Activated CD8-positive, alpha-beta memory T cell treated with anti-CD3 and anti-CD28 coated beads for 36 hours (primary cell): Measurements from ENCODE around the gene ZNF521. TPM values are rescaled to one million over a fixed set of nuclear protein-coding genes. Genes with fewer than 3 reads are reported as not detected.

Experiments
- CTCF ChIA-PET: fragments of 350-600 bp; sonication (Branson Sonifier 250); formaldehyde crosslinking; loops from one replicate; lab custom pipeline; 2021; ENCODE audit warnings: antibody characterized with exemption; lab: Charles Lee
- POLR2A ChIA-PET: fragments of 350-600 bp; sonication (Branson Sonifier 250); formaldehyde crosslinking; loops from one replicate; lab custom pipeline; 2021; ENCODE audit warnings: antibody characterized with exemption; lab: Charles Lee
- total RNA-seq, 2 experiments: library from RNA; stranded (reverse); gene quantifications; one replicate each; pipeline ENCODE4 v1.2.3, GENCODE V29; 2021

ZNF521 gene
- total RNA-seq, 2 experiments from 2014 or later, result not detected

- ChIA-PET CTCF (no interaction called here), POLR2A (no interaction called here)
These were observed 206.0 kb downstream of the ZNF521 start for GRCh38 chr18:25145731-25146511.

GRCh38 chr18:25144820-25145219 lies 207.1 kb downstream of the ZNF521 start:
- ChIA-PET CTCF (no interaction called here), POLR2A (no interaction called here)

DNA sequence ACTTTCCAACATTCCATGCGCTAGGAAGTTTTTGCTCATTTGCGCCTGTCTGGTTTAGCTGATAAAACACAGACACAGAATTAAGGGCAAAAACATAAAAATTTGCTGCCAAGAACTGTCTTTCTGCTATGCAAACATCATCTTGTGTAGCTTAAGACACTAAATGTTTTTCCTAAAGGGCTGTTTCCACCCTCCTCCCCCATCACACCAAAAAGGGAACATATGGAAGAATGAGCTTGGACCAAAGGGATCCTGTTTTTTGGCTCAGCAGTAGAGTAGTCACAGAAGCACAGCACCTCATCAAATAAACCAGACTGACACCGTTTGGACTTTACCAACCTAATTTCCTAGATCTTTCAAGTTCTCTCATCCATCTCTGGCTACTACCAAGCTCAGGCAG lies 210.1 kb downstream of the ZNF521 start:
- ChIA-PET POLR2A (no interaction called here), CTCF (no interaction called here)

- ChIA-PET CTCF (no interaction called here), POLR2A (no interaction called here)
These were observed 210.6 kb downstream of the ZNF521 start for GRCh38 chr18:25141399-25141798.

GRCh38 chr18:25140962-25141308 lies 211.0 kb downstream of the ZNF521 start:
- CTCF ChIA-PET, result no interaction called here

GRCh38 chr18:25140124-25140961 lies 211.6 kb downstream of the ZNF521 start:
- ChIA-PET POLR2A (no interaction called here), CTCF (no interaction called here)

More at GRCh38 chr18:25140962-25141308, 211.0 kb downstream of the ZNF521 start:
- POLR2A ChIA-PET, result no interaction called here

DNA sequence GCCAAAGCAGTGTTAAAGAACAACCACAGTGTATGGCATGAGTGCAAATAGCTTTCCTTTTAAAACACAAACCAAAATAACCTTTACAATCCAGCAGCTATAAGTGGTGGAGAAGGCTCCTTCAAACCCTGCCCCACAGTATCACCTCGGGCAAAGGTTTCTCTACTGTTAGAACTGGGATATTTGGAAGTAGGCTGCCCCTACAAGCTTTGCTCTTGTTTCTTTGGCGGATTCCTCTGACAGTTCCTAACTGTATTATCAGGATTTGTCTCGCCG lies 214.8 kb downstream of the ZNF521 start:
- POLR2A ChIA-PET, result no interaction called here
- CTCF ChIA-PET, result no interaction called here

- ChIA-PET POLR2A (no interaction called here), CTCF (no interaction called here)
These were observed 215.4 kb downstream of the ZNF521 start for GRCh38 chr18:25136416-25137196.

- ChIA-PET CTCF (no interaction called here), POLR2A (no interaction called here)
These were observed 217.1 kb downstream of the ZNF521 start for GRCh38 chr18:25134861-25135260.

DNA sequence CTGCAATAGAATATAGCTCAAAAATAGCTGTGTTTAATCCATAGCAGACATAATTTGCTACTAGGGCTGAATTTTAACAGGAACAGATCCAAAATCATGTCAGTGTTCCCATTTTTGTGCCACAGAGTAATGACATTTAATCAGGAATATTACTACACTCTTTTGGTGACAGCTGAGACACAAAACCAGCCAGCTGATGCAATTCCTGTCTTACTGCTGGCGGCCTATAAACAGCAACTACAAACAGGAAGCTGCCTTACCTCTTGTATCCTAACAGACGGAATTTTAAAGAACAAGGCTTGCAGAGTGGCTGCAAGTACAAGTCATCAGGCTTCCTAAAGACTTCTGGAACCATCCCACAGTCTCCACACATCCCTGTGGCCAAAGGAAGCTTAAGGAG lies 218.1 kb downstream of the ZNF521 start:
- POLR2A ChIA-PET, result no interaction called here
- CTCF ChIA-PET, result no interaction called here

- ChIA-PET POLR2A (no interaction called here), CTCF (no interaction called here)
These were observed 219.0 kb downstream of the ZNF521 start for GRCh38 chr18:25132786-25133496.

- ChIA-PET CTCF (no interaction called here), POLR2A (no interaction called here)
These were observed 225.2 kb downstream of the ZNF521 start for GRCh38 chr18:25126751-25127150.

DNA sequence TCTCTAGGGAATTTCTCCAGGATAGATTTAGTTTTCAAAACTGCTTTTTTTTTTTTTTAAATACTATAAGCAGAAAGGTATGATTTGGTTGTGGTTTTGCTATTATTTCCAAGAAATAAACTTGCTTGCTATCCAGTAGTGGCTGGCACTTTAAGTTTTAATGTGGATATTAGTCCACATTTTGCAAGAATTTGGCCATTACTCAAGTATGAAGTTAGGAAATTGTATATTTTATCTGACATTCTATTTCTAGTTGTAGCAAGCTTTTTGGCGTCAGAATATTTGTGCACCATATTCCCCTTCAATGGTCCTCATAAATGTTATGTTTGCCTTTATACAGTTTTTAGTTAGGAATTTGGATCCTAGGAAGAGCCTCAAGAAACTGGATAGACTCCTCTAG lies 226.3 kb downstream of the ZNF521 start:
- POLR2A ChIA-PET, result no interaction called here
- CTCF ChIA-PET, result no interaction called here

DNA sequence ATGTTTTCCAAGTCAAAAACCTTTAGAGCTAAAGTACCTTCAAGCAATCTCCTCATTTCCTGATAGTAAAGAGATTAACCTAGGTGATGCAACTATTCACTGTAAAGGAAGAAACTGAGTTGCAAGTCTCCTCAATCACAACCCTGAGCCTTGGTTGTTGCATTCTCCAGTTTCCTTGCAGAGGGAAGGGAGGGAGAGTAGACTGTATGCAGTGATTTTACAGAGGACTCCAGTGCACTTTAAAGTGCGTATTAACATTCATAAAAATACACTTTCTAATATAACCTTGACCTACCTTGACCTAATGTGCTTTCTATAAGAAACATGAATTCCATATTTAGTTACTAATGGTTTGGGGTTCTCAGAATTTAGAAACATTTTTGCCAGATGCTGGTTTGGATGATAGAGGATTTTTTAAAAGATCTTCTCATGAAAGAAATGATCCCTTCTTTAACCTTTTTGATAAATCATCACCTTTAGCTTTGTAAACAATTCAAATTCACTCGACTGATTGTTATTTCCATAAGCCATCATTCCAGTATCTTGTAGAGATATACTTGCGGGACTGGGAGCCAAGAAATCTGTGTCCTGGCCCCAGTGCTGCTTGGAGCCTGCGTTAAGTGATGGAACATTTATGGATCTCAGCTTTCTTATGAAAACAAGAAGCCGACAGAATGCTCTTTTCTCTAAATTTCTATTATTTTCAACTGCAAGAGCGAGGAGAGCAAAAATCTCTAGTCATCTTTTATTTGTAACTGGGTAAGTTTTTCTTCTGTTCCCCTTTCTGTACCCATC lies 228.3 kb downstream of the ZNF521 start:
- POLR2A ChIA-PET, result no interaction called here
- CTCF ChIA-PET, result no interaction called here

DNA sequence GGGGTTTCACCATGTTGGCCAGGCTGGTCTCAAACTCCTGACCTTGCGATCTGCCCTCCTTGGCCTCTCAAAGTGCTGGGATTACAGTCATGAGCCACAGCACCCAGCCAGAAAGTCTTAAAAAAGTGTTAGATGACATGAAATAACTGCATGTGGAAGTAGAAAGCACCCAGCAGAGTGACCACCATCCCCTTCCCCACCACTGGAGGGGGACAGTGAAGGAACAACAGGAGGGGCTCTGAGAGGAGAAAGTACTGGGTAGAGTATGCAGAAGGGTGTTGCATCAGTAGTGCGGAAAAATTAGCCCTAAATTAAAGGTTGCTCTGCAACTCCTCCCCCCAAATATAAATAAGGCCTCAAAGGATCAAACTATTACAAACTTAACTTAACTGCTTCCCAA lies 230.5 kb downstream of the ZNF521 start:
- CTCF ChIA-PET, result no interaction called here
- POLR2A ChIA-PET, result no interaction called here

- CTCF ChIA-PET, result no interaction called here
- POLR2A ChIA-PET, result no interaction called here
These were observed 238.4 kb downstream of the ZNF521 start for GRCh38 chr18:25113566-25113965.

DNA sequence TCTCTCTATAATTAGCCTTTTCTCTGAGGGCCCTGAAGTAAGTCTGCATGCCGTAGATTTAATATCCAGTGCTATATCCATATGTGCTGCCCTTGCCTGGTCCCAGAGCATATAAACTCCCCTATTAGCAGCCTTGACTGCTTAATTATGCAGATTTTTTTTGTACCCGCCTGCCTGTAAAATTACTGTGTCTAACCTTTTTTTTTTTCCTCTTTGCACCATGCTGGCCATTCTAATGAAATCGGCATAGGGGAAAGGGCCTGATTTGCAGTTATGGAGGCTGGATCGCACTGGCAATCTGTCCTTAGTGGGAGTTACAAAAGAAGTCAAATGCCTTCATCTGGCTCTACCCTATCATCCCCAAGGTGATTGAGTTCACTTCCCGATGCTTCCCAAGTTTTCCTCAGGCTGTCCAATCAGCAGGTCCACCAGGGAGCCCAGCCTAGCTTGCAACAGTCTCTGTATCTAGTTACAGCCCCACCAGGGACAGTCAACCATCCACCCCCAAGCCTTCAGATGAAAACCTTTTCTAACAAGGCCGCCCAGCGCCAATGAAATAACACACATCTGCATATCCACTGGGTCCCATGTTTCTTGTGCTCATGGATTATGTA lies 239.0 kb downstream of the ZNF521 start:
- ChIA-PET CTCF (no interaction called here), POLR2A (no interaction called here)

DNA sequence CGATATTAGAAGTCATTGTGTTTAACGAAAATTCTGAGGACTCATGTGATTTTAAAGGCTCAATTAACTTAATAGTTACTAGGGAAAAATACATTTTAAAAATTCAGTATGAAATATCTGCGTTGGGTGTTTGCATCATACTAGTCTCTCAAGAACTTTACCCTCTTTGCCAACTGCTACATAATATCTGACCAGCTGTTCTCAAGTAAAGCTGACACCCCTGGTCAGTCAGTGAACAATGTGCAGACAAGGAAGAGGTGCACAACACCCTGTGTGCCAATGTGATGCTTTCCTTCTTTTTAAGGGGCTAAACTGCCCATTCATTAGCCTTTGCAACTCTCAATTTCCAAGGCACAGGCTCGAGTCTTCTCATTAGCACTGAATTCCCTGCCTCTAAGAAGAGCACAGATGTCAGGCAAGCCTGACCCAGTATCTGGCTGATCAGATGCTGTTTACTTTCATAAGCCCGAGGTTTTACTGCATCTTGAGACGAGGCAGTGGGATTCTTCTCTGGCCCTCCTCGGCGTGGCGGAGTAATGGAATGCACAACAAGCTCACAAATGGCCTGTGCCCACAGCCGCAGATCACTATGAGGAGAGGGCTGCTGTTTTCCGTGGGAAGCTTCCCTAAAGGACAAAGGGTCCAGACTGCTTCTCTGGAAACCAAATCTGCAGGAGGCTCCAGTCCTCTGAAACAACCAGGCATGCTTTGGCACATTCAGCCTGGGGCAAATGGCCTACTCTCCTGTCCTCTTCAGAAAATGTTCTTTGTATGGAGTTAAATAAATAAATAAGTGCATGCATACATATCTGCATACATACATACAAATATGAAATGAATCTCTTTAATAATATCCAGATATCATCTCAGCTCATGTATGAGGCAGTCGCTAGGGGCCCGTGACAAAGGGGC lies 240.3 kb downstream of the ZNF521 start:
- ChIA-PET CTCF (no interaction called here), POLR2A (no interaction called here)
